Measurements from ENCODE around the gene TCEANC2.

- TF ChIP-seq CTCF (IDR thresholded peaks at IDR 0.05; ENCODE audit: poor library complexity, severe bottlenecking), result no peak
- TF ChIP-seq EZH2 (IDR thresholded peaks at IDR 0.05; ENCODE audit: borderline replicate concordance, insufficient read depth, low read length, poor library complexity, severe bottlenecking), result no peak
These were observed 35.4 kb upstream of the TCEANC2 start, which contains the start of gene LDLRAD1 for GRCh38 chr1:54017979-54018378.
